NCI-H345 treated with DMSO at 0.1 percent for 48 hours (cell line): ENCODE data around the gene POLR2J.
"Not testable (repeated sequence)": the region's sequence is repeated elsewhere in the genome, so short reads cannot be mapped to it uniquely, and the experiment has no call there.

Experiments
- DNase-seq: peaks from one replicate; lab custom pipeline; 2025; ENCODE audit not compliant: unreplicated experiment; lab: John Stamatoyannopoulos, UW

Gene POLR2J

GRCh38 chr7:102467581-102468477 lies 10.9 kb downstream of the POLR2J start:
- DNase-seq, result no peak

GRCh38 chr7:102466097-102466496 lies 12.6 kb downstream of the POLR2J start:
- no peak for DNase-seq

GRCh38 chr7:102464577-102465280 lies 14.0 kb downstream of the POLR2J start, which contains the start of the genes ALKBH4 and LRWD1:
TSS of gene ALKBH4 (minus strand) at chr7:102464863. CDS start at chr7:102464836, 27 bp downstream.
TSS of gene LRWD1 (plus strand) at chr7:102464984. CDS start at chr7:102465081, 97 bp downstream.
- peak; percentile 84 for DNase-seq

- no peak for DNase-seq
Observed at GRCh38 chr7:102463841-102464576, 14.7 kb downstream of the POLR2J start.

GRCh38 chr7:102460467-102460866 lies 18.3 kb downstream of the POLR2J start:
- no peak for DNase-seq

- DNase-seq, result no peak
Observed at GRCh38 chr7:102459221-102459844, 19.4 kb downstream of the POLR2J start.

GRCh38 chr7:102457352-102457924 lies 21.3 kb downstream of the POLR2J start:
- DNase-seq, result no peak

GRCh38 chr7:102456327-102456726 lies 22.4 kb downstream of the POLR2J start:
- DNase-seq, result no peak

GRCh38 chr7:102455596-102455995 lies 23.1 kb downstream of the POLR2J start:
- DNase-seq, result no peak

- DNase-seq, result not testable (repeated sequence)
Observed at GRCh38 chr7:102454932-102455331, 23.8 kb downstream of the POLR2J start.

- DNase-seq, result no peak
Observed at GRCh38 chr7:102454468-102454867, 24.3 kb downstream of the POLR2J start.

GRCh38 chr7:102453319-102453718 lies 25.4 kb downstream of the POLR2J start:
- no peak for DNase-seq

- DNase-seq, result no peak
Observed at GRCh38 chr7:102452451-102452850, 26.3 kb downstream of the POLR2J start.

GRCh38 chr7:102451371-102452054 lies 27.2 kb downstream of the POLR2J start:
- DNase-seq, result no peak

- DNase-seq, result no peak
Observed at GRCh38 chr7:102450242-102450641, 28.5 kb downstream of the POLR2J start.

- no peak for DNase-seq
Observed at GRCh38 chr7:102449136-102449535, 29.6 kb downstream of the POLR2J start.

GRCh38 chr7:102447311-102447710 lies 31.4 kb downstream of the POLR2J start:
- DNase-seq, result no peak

- DNase-seq, result no peak
Observed at GRCh38 chr7:102446387-102447156, 32.1 kb downstream of the POLR2J start.

GRCh38 chr7:102445674-102446071 lies 33.0 kb downstream of the POLR2J start:
- no peak for DNase-seq
